Natural killer cell (primary cell): ENCODE measurements around the gene TMEM200C. TPM values are rescaled to one million over a fixed set of nuclear protein-coding genes. Genes with fewer than 3 reads are reported as not detected.

Experiments used
- ATAC-seq, 3 donors: fragments of 150-1000 bp in 2 of 3; fragments of 200-7000 bp in 1 of 3; cut with Tn5 transposase; 1 replicate in 1 of 3; 2 replicates in 2 of 3; pipeline ENCODE4 v1.10.0; 2021; ENCODE audit warnings: mild to moderate bottlenecking in 2 of 3, moderate library complexity in 2 of 3
- DNase-seq, 2 donors: peaks; one replicate each; pipeline versions ENCODE4 v3.0.0 to v3.0.0-alpha.2; 2013 to 2021; ENCODE audit warnings: mixed read lengths in 1 of 2
- H3K27ac ChIP-seq: one replicate; pipeline ENCODE4 v1.5.1; 2013; ENCODE audit warnings: mild to moderate bottlenecking, low read length
- H3K27me3 ChIP-seq: one replicate; pipeline ENCODE4 v1.6.1; 2013; ENCODE audit warnings: low read length; ENCODE audit not compliant: control insufficient read depth, insufficient read depth
- H3K36me3 ChIP-seq: one replicate; pipeline ENCODE4 v1.6.1; 2013; ENCODE audit warnings: low read length; ENCODE audit not compliant: control insufficient read depth, insufficient read depth
- H3K4me1 ChIP-seq: one replicate; pipeline ENCODE4 v1.6.1; 2013; ENCODE audit warnings: low read length; ENCODE audit not compliant: control insufficient read depth, insufficient read depth
- H3K4me3 ChIP-seq: one replicate; pipeline ENCODE4 v1.5.1; 2013; ENCODE audit warnings: low read length
- H3K9me3 ChIP-seq: one replicate; pipeline ENCODE4 v1.6.1; 2013; ENCODE audit warnings: low read length; ENCODE audit not compliant: control insufficient read depth, insufficient read depth
- H3K27ac Mint-ChIP-seq, 2 donors: one replicate each; pipeline ENCODE4 v1.8.0; 2022; ENCODE audit warnings: mild to moderate bottlenecking in 2 of 2, mixed read lengths in 2 of 2, moderate library complexity in 1 of 2
- H3K27me3 Mint-ChIP-seq, 2 donors: one replicate each; pipeline ENCODE4 v1.8.0; 2022; ENCODE audit warnings: low read depth in 2 of 2, mixed read lengths in 2 of 2
- H3K36me3 Mint-ChIP-seq: one replicate; pipeline ENCODE4 v1.8.0; 2022; ENCODE audit warnings: mixed read lengths
- H3K4me1 Mint-ChIP-seq, 2 donors: one replicate each; pipeline ENCODE4 v1.8.0; 2022; ENCODE audit warnings: mixed read lengths in 2 of 2
- H3K4me3 Mint-ChIP-seq: one replicate; pipeline ENCODE4 v1.8.0; 2022; ENCODE audit warnings: mild to moderate bottlenecking, moderate library complexity, mixed read lengths
- H3K9me3 Mint-ChIP-seq, 2 donors: one replicate each; pipeline ENCODE4 v1.8.0; 2022; ENCODE audit warnings: mixed read lengths in 2 of 2
- CTCF ChIP-seq: fragments of 200-600 bp; IDR thresholded peaks from one replicate; pipeline ENCODE4 v1.8.0; 2022; ENCODE audit warnings: antibody characterized with exemption
- WGBS: methylation state at CpG from one replicate; pipeline ENCODE4 v1.1.7; 2013; ENCODE audit warnings: missing lambda C conversion rate; ENCODE audit not compliant: insufficient coverage; 5-methylcytosine and 5-hydroxymethylcytosine counted together
- intact Hi-C: fragments of 100-400 bp; cut with micrococcal nuclease; formaldehyde crosslinking; loops from one replicate; pipeline ENCODE4 v1.14.2; 2022
- total RNA-seq, 4 donors: library from RNA; stranded (reverse); fragments of 120-200 nt in 1 of 4; gene quantifications; one replicate each; pipeline versions ENCODE4 v1.2.3 to v1.2.4, GENCODE V29; 2013 to 2022

The TMEM200C gene
- total RNA-seq, 3 donors from 2014 or later (not counting 1 experiment from before 2014, with no cell fraction given), result not detected

- no peak overlapping the region for H3K27ac ChIP-seq
- TF ChIP-seq CTCF, result no peak
- no peak overlapping the region for H3K4me3 Mint-ChIP-seq
- no peaks in the 10 kb centered on the region for H3K27me3 ChIP-seq
- no peaks in the 10 kb centered on the region for H3K36me3 Mint-ChIP-seq
- DNase-seq (no peak), ATAC-seq (no peak)
- intact Hi-C loops, result no loop called here
- H3K36me3 ChIP-seq, result no peaks in the 10 kb centered on the region
- 85% methylated on average over 2 of the region's 2 CpGs for WGBS
- H3K4me3 ChIP-seq, result no peak overlapping the region
- no peak overlapping the region for H3K27ac Mint-ChIP-seq
- H3K9me3 Mint-ChIP-seq, result no peaks in the 10 kb centered on the region
- peaks cover 0 to 4% of the 10 kb centered on the region in 2 donors for H3K27me3 Mint-ChIP-seq
- no peaks in the 10 kb centered on the region for H3K4me1 Mint-ChIP-seq
- H3K9me3 ChIP-seq, result no peaks in the 10 kb centered on the region
- no peaks in the 10 kb centered on the region for H3K4me1 ChIP-seq
Observed at GRCh38 chr18:5840025-5840424, 55.3 kb downstream of the TMEM200C start.

DNA sequence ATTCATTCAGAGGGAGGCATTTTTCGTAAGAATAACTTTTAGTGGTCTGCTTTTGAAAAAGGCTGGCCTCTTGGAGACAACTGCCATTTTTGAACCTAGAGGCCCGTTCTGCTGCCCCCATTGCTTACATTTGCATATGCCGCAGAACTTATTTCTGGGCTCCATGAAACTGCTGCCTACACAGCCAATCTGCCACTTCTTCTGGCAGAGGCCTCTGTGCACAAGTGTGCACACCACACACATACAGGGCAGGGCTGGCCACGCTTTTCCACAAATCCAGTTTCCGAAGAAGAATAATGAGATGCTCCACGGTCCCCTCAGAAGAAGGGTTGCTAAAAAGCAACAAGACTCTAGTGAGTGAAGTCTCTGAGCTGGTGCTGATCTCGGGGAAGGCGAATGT lies 56.2 kb downstream of the TMEM200C start:
- DNase-seq (no peak), ATAC-seq (no peak)
- no peak overlapping the region for H3K4me3 ChIP-seq
- 90% methylated on average over 8 of the region's 8 CpGs for WGBS
- no peaks in the 10 kb centered on the region for H3K4me1 Mint-ChIP-seq
- H3K27me3 Mint-ChIP-seq, result peaks cover 0 to 4% of the 10 kb centered on the region in 2 donors
- no peaks in the 10 kb centered on the region for H3K9me3 Mint-ChIP-seq
- TF ChIP-seq CTCF, result no peak
- no peak overlapping the region for H3K27ac ChIP-seq
- no peaks in the 10 kb centered on the region for H3K36me3 Mint-ChIP-seq
- intact Hi-C loops, result no loop called here
- no peak overlapping the region for H3K27ac Mint-ChIP-seq
- H3K9me3 ChIP-seq, result no peaks in the 10 kb centered on the region
- H3K27me3 ChIP-seq, result no peaks in the 10 kb centered on the region
- H3K4me3 Mint-ChIP-seq, result no peak overlapping the region
- H3K4me1 ChIP-seq, result no peaks in the 10 kb centered on the region
- no peaks in the 10 kb centered on the region for H3K36me3 ChIP-seq
